K562 (cell line): ENCODE results near the gene TREM1. TPM values are rescaled to one million over a fixed set of nuclear protein-coding genes. Genes with fewer than 3 reads are reported as not detected.
A peak's percentile ranks its signal among the peaks of the same experiment; 100 is the strongest.

Experiments used
- ATAC-seq: fragments of 200-7000 bp; cut with Tn5 transposase; 3 replicates; pipeline ENCODE4 v1.9.1; 2020; ENCODE audit warnings: moderate library complexity
- BruUV-seq: library from RNA; stranded (reverse); fragments of 400-500 nt; replicated peaks from 2 replicates; lab custom pipeline; 2021; lab: Mats Ljungman, UMichigan
- CTCF ChIA-PET: fragments of 300-600 bp; formaldehyde crosslinking; extraction: SDS; loops from one replicate; lab custom pipeline; 2021; ENCODE audit warnings: low intra/inter-chr PET ratio; lab: Yijun Ruan, JAX
- POLR2A ChIA-PET: fragments of 300-600, 350-650 bp; sonication (Branson Sonifier 250); formaldehyde crosslinking; extraction: SDS; loops from one replicate; lab custom pipeline; 2021; ENCODE audit warnings: antibody characterized with exemption, inconsistent platforms; lab: Yijun Ruan, JAX
- DNase-seq, 4 experiments: peaks; one replicate each; pipeline versions ENCODE4 v3.0.0 to v3.0.0-alpha.2; 2011 to 2018; ENCODE audit warnings: low spot score in 3 of 4, mixed read lengths in 3 of 4; ENCODE audit errors: extremely low read depth in 1 of 4
- FAIRE-seq: peaks from 2 replicates; lab custom pipeline; 2011; peaks lifted over from hg19 to GRCh38; lab: Jason Lieb, UNC
- H2AFZ ChIP-seq: 2 replicates; pipeline ENCODE4 v1.6.0; 2011; ENCODE audit warnings: low read depth, low read length, control low read depth, inconsistent platforms
- H3K27ac ChIP-seq: fragments of 200-600 bp; 3 replicates; pipeline ENCODE4 v1.8.0; 2011; ENCODE audit warnings: low read depth, mild to moderate bottlenecking, control low read depth, inconsistent platforms, low read length, moderate library complexity, mixed read lengths; ENCODE audit errors: extremely low read depth
- H3K27me3 ChIP-seq, 2 experiments: fragments of 300-600 bp in 1 of 2; 2 replicates in 1 of 2; 3 replicates in 1 of 2; pipeline versions ENCODE4 v1.6.0 to v1.8.0; 2011; ENCODE audit warnings: inconsistent platforms in 2 of 2, low read length in 2 of 2, mild to moderate bottlenecking in 1 of 2, mixed read lengths in 1 of 2, moderate library complexity in 1 of 2; ENCODE audit not compliant: control insufficient read depth in 2 of 2, insufficient read depth in 2 of 2
- H3K36me3 ChIP-seq: fragments of 300-600 bp; 3 replicates; pipeline ENCODE4 v1.8.0; 2011; ENCODE audit warnings: mild to moderate bottlenecking, low read length, inconsistent platforms; ENCODE audit not compliant: control insufficient read depth, insufficient read depth
- H3K4me1 ChIP-seq, 2 experiments: fragments of 200-600 bp in 1 of 2; replicated peaks in 1 of 2; 2 replicates in 1 of 2; 3 replicates in 1 of 2; pipeline versions ENCODE4 v1.5.1 to v1.8.0; 2011; ENCODE audit warnings: inconsistent platforms in 2 of 2, low read length in 2 of 2, mild to moderate bottlenecking in 1 of 2, mixed read lengths in 1 of 2, moderate library complexity in 1 of 2; ENCODE audit not compliant: control insufficient read depth in 2 of 2, insufficient read depth in 2 of 2
- H3K4me2 ChIP-seq: 2 replicates; pipeline ENCODE4 v1.6.1; 2011; ENCODE audit warnings: low read length, control low read depth, inconsistent platforms, mixed read lengths; ENCODE audit not compliant: insufficient read depth
- H3K4me3 ChIP-seq: fragments of 200-600 bp; sonication (generic), shearing (Covaris generic); 2 replicates; pipeline ENCODE4 v1.5.1; 2016; ENCODE audit warnings: control low read depth, inconsistent platforms
- H3K79me2 ChIP-seq: fragments of 200-600 bp; 3 replicates; pipeline ENCODE4 v1.8.0; 2011; ENCODE audit warnings: low read length, inconsistent platforms; ENCODE audit not compliant: control insufficient read depth, insufficient read depth
- H3K9ac ChIP-seq, 2 experiments: 2 replicates each; pipeline versions ENCODE4 v1.6.0 to v1.6.1; 2011; ENCODE audit warnings: low read depth in 2 of 2, low read length in 2 of 2, control low read depth in 1 of 2, inconsistent platforms in 1 of 2, mild to moderate bottlenecking in 1 of 2, mixed read lengths in 1 of 2; ENCODE audit not compliant: insufficient read depth in 1 of 2
- H3K9me1 ChIP-seq: one replicate; pipeline ENCODE4 v1.6.0; 2011; ENCODE audit warnings: inconsistent platforms, mild to moderate bottlenecking, low read length, moderate library complexity; ENCODE audit not compliant: control insufficient read depth, insufficient read depth
- H3K9me3 ChIP-seq: replicated peaks from 2 replicates; pipeline ENCODE4 v1.5.1; 2011; ENCODE audit warnings: low read depth, low read length, inconsistent platforms; ENCODE audit not compliant: control insufficient read depth, insufficient read depth
- H4K20me1 ChIP-seq: replicated peaks from 2 replicates; pipeline ENCODE4 v1.6.1; 2011; ENCODE audit warnings: low read length, inconsistent platforms, mixed read lengths; ENCODE audit not compliant: control insufficient read depth, insufficient read depth
- CTCF ChIP-seq, 3 experiments: IDR thresholded peaks in 2 of 3; conservative IDR thresholded peaks in 1 of 3; 2 replicates each; pipeline ENCODE4 v1.5.1; 2011 to 2012; ENCODE audit warnings: low read length in 3 of 3, mild to moderate bottlenecking in 3 of 3, control low read depth in 2 of 3, improper control_type of control experiment in 1 of 3, inconsistent platforms in 1 of 3, low read depth in 1 of 3, mixed read lengths in 1 of 3, moderate library complexity in 1 of 3; ENCODE audit not compliant: insufficient read depth in 2 of 3
- DMBX1 ChIP-seq: fragments of 250-450 bp; sonication (Bioruptor Pico); IDR thresholded peaks from 2 replicates; pipeline ENCODE4 v1.8.0; 2022; ENCODE audit warnings: inconsistent platforms, mild to moderate bottlenecking, moderate library complexity, borderline replicate concordance
- MXI1 ChIP-seq: IDR thresholded peaks from 2 replicates; pipeline ENCODE4 v1.6.1; 2011; ENCODE audit warnings: low read depth, mild to moderate bottlenecking, improper control_type of control experiment, low read length
- MYNN ChIP-seq, 2 experiments: sonication (generic); formaldehyde crosslinking in 1 of 2; IDR thresholded peaks; 2 replicates each; pipeline versions ENCODE4 v1.5.0 to v1.6.1; 2016 to 2020; ENCODE audit warnings: antibody characterized with exemption in 1 of 2, missing genetic modification reagents in 1 of 2
- RAD21 ChIP-seq, 2 experiments: fragments of 250-450 bp in 1 of 2; fragments of 450-650 bp in 1 of 2; sonication (Bioruptor Pico) in 1 of 2; formaldehyde crosslinking in 1 of 2; IDR thresholded peaks in 1 of 2; conservative IDR thresholded peaks in 1 of 2; 2 replicates each; pipeline versions ENCODE4 v1.4.0 to v1.8.0; 2020 to 2022; ENCODE audit warnings: mild to moderate bottlenecking in 2 of 2, moderate library complexity in 1 of 2
- RB1 ChIP-seq: fragments of 450-650 bp; IDR thresholded peaks from 2 replicates; pipeline ENCODE4 v1.6.1; 2017; ENCODE audit warnings: low read depth, mild to moderate bottlenecking
- RNF219 ChIP-seq: fragments of 250-450 bp; sonication (Bioruptor Pico); IDR thresholded peaks from 2 replicates; pipeline ENCODE4 v1.5.0; 2022; ENCODE audit warnings: mild to moderate bottlenecking
- SAP30 ChIP-seq: fragments of 200-600 bp; sonication (generic); IDR thresholded peaks from 2 replicates; pipeline ENCODE4 v1.6.1; 2012; ENCODE audit warnings: borderline replicate concordance, low read depth, mild to moderate bottlenecking, moderate library complexity, low read length, control low read depth, inconsistent platforms; ENCODE audit not compliant: insufficient read depth, poor library complexity, severe bottlenecking
- SLC30A9 ChIP-seq: fragments of 250-450 bp; sonication (Bioruptor Pico); IDR thresholded peaks from 2 replicates; pipeline ENCODE4 v1.8.0; 2022; ENCODE audit warnings: mild to moderate bottlenecking, moderate library complexity
- SMARCA5 ChIP-seq: fragments of 450-650 bp; IDR thresholded peaks from 2 replicates; pipeline ENCODE4 v1.6.1; 2016
- TARDBP ChIP-seq: fragments of 450-650 bp; IDR thresholded peaks from 2 replicates; pipeline ENCODE4 v1.6.1; 2016
- ZBTB34 ChIP-seq: fragments of 250-450 bp; sonication (Bioruptor Pico); IDR thresholded peaks from 2 replicates; pipeline ENCODE4 v1.8.0; 2021; ENCODE audit warnings: mild to moderate bottlenecking, moderate library complexity
- ZNF316 ChIP-seq: fragments of 450-650 bp; IDR thresholded peaks from 2 replicates; pipeline ENCODE4 v1.6.1; 2016
- WGBS: fragments of 100-300 bp; shearing (Covaris generic); methylation state at CpG from one replicate; pipeline ENCODE4 v1.1.6; 2016; ENCODE audit warnings: low coverage, mixed read lengths; ENCODE audit not compliant: insufficient coverage; ENCODE audit errors: missing lambda C conversion rate; 5-methylcytosine and 5-hydroxymethylcytosine counted together
- in situ Hi-C: fragments of 300-500 bp; cut with MboI; formaldehyde crosslinking; loops from 4 replicates; pipeline ENCODE4 v1.15.0; 2018; ENCODE audit warnings: inconsistent platforms, mixed read lengths
- intact Hi-C: fragments of 100-400 bp; cut with micrococcal nuclease; formaldehyde crosslinking; loops from 2 replicates; pipeline ENCODE4 v1.14.2; 2022
- polyA plus RNA-seq, 8 experiments: library from polyadenylated mRNA; depleted of rRNA in 4 of 8; stranded (reverse) in 5 of 8; unstranded in 3 of 8; fragments of >200 nt; fragmentation: Nextera tagmentation in 2 of 8; fragmentation: Illumina TruSeq in 1 of 8; extraction: Ambion mirVana in 2 of 8; extraction: Trizol in 1 of 8; gene quantifications; 2 replicates each; pipeline versions ENCODE4 v1.2.1 to v1.2.3, GENCODE V29; 2011 to 2014; ENCODE audit warnings: inconsistent platforms in 1 of 8, missing spikeins in 1 of 8
- total RNA-seq, 7 experiments: library from RNA; depleted of rRNA in 6 of 7; stranded (reverse); fragments of >200 nt in 6 of 7; fragmentation: Illumina TruSeq in 2 of 7; extraction: Trizol in 2 of 7; gene quantifications; 2 replicates each; pipeline versions ENCODE4 v1.2.1 to v1.2.3, GENCODE V29; 2011 to 2021; ENCODE audit warnings: low replicate concordance in 1 of 7

The TREM1 gene
- total and polyA plus RNA-seq, 9 of the 15 experiments (the other 6 are each of a cell fraction or from before 2014, with no cell fraction given) = not detected

- TF ChIP-seq DMBX1 (CRISPR knock-in tag) = no peak
- TF ChIP-seq MYNN (IDR thresholded peaks at IDR 0.05) = no peak
- TF ChIP-seq MYNN (CRISPR knock-in tag; IDR thresholded peaks at IDR 0.05) = no peak
Measured at GRCh38 chr6:41229721-41230120, 56.8 kb downstream of the TREM1 start (continued).

GRCh38 chr6:41228616-41229015 is 57.9 kb downstream of the TREM1 start:
- Histone ChIP-seq H3K36me3 (no peaks in the 10 kb centered on the region), H3K4me3 (no peak overlapping the region), H3K4me1 (no peaks in the 10 kb centered on the region; a peak in 2 of 5 replicates), H2AFZ (no peak overlapping the region), H3K4me2 (no peak overlapping the region), H3K27ac (no peak overlapping the region), H3K9me1 (no peaks in the 10 kb centered on the region), H4K20me1 (no peaks in the 10 kb centered on the region), H3K79me2 (no peaks in the 10 kb centered on the region), H3K9ac (no peak overlapping the region), H3K9me3 (no peaks in the 10 kb centered on the region), H3K27me3 (peaks cover 10 to 53% of the 10 kb centered on the region in 2 experiments)
- intact Hi-C loops (loop anchor here (2.0 kb wide), 1 partner anchor 90 kb away; no protein-coding TSS in a partner anchor), in situ Hi-C loops (no loop called here)
- ChIA-PET POLR2A (interaction anchor here (0.6 kb wide), 1 partner anchor 19 kb away, joined by 3 read pairs; no protein-coding TSS in a partner anchor), CTCF (interaction anchor here (0.6 kb wide), 1 partner anchor 1869 kb away, joined by 3 read pairs; no protein-coding TSS in a partner anchor)
- FAIRE-seq (peak; percentile 58), DNase-seq (peak in 2 of 4 experiments; percentile 22 to 30), ATAC-seq (peak; percentile 88)
- BruUV-seq = no TSS peak
- 0% methylated on average over 5 of the region's 5 CpGs for WGBS
- TF ChIP-seq MXI1 = no peak
- no peak for TF ChIP-seq SLC30A9 (CRISPR knock-in tag)
- TF ChIP-seq RB1 = no peak
- TF ChIP-seq ZNF316 = peak; percentile 78
- TF ChIP-seq RNF219 (CRISPR knock-in tag) = no peak
- no peak for TF ChIP-seq TARDBP
- TF ChIP-seq ZBTB34 (CRISPR knock-in tag) = no peak
- no peak for TF ChIP-seq SMARCA5
- TF ChIP-seq CTCF (IDR thresholded peaks at IDR 0.05 in 2 of 3, conservative IDR thresholded peaks at IDR 0.05 in 1 of 3; ENCODE audit: insufficient read depth in 2 of 3, low read depth in 1 of 3, low read length in 3 of 3) = peak; percentile 46 to 54 (median 51); a peak in 5 of 6 replicates
- TF ChIP-seq SAP30 = no peak
- TF ChIP-seq RAD21 (CRISPR knock-in tag; conservative IDR thresholded peaks at IDR 0.05 in 1 of 2, IDR thresholded peaks at IDR 0.05 in 1 of 2) = peak; percentile 16 to 29; a peak in 3 of 4 replicates
